Fibroblast of skin of scalp (primary cell): ENCODE measurements around the gene CBLL2. TPM values are rescaled to one million over a fixed set of nuclear protein-coding genes. Genes with fewer than 3 reads are reported as not detected.
"Not testable (repeated sequence)": the region's sequence is repeated elsewhere in the genome, so short reads cannot be mapped to it uniquely, and the experiment has no call there.

Experiments used
- DNase-seq: peaks from one replicate; pipeline ENCODE4 v3.0.0-alpha.2; 2013
- polyA plus RNA-seq, 2 experiments: library from polyadenylated mRNA; unstranded; fragments of 120-200 nt; gene quantifications; one replicate each; pipeline ENCODE4 v1.2.1, GENCODE V29; 2013; ENCODE audit not compliant: insufficient read length in 2 of 2

CBLL2 gene
- polyA plus RNA-seq (2013, experiment 1 of 2; ENCODE audit: insufficient read length), result not detected
- polyA plus RNA-seq (2013, experiment 2 of 2; ENCODE audit: insufficient read length), result not detected

GRCh38 chrX:22272613-22273012 is at the start of gene CBLL2:
Gene CBLL2, plus strand, starts transcription at chrX:22272913. Its CDS starts 79 bp downstream, at chrX:22272992.
- no peak for DNase-seq

GRCh38 chrX:22234380-22234779 is 38.3 kb upstream of the CBLL2 start:
- DNase-seq, result no peak

- no peak for DNase-seq
These were observed 35.2 kb upstream of the CBLL2 start for GRCh38 chrX:22237479-22237878.

GRCh38 chrX:22246620-22247019 is 26.1 kb upstream of the CBLL2 start:
- DNase-seq, result peak; percentile 82

GRCh38 chrX:22247169-22247568 is 25.5 kb upstream of the CBLL2 start:
- DNase-seq, result peak; percentile 84

- DNase-seq, result no peak
These were observed 24.3 kb upstream of the CBLL2 start for GRCh38 chrX:22248401-22248800.

- no peak for DNase-seq
These were observed 23.3 kb upstream of the CBLL2 start for GRCh38 chrX:22249371-22249770.

- DNase-seq, result no peak
These were observed 4.0 kb upstream of the CBLL2 start for GRCh38 chrX:22268706-22269105.

GRCh38 chrX:22273714-22274317 is 1.1 kb downstream of the CBLL2 start:
- DNase-seq, result no peak

- DNase-seq, result no peak
These were observed 4.1 kb downstream of the CBLL2 start for GRCh38 chrX:22276781-22277180.

GRCh38 chrX:22278375-22278774 is 5.7 kb downstream of the CBLL2 start:
- DNase-seq, result no peak

- DNase-seq, result not testable (repeated sequence)
These were observed 16.5 kb downstream of the CBLL2 start for GRCh38 chrX:22289209-22289608.

- peak; percentile 39 for DNase-seq
These were observed 24.2 kb downstream of the CBLL2 start for GRCh38 chrX:22296871-22297270.

GRCh38 chrX:22300130-22300529 is 27.4 kb downstream of the CBLL2 start:
- DNase-seq, result peak; percentile 83

GRCh38 chrX:22310779-22311178 is 38.1 kb downstream of the CBLL2 start:
- no peak for DNase-seq

GRCh38 chrX:22313766-22314165 is 41.1 kb downstream of the CBLL2 start:
- peak; percentile 28 for DNase-seq

- DNase-seq, result no peak
These were observed 41.5 kb downstream of the CBLL2 start for GRCh38 chrX:22314211-22314610.

GRCh38 chrX:22314692-22315091 is 42.0 kb downstream of the CBLL2 start:
- DNase-seq, result peak; percentile 28

- DNase-seq, result no peak
These were observed 42.4 kb downstream of the CBLL2 start for GRCh38 chrX:22315151-22315550.

- no peak for DNase-seq
These were observed 47.6 kb downstream of the CBLL2 start for GRCh38 chrX:22320236-22320873.

GRCh38 chrX:22323541-22323940 is 50.8 kb downstream of the CBLL2 start:
- peak; percentile 66 for DNase-seq
